NCI-H187 treated with DMSO at 0.1 percent for 48 hours (cell line): ENCODE results near the gene TTC28.
"Not testable (repeated sequence)": the region's sequence is repeated elsewhere in the genome, so short reads cannot be mapped to it uniquely, and the experiment has no call there.

ENCODE experiments used
- DNase-seq: peaks from one replicate; lab custom pipeline; 2025; lab: John Stamatoyannopoulos, UW

TTC28 gene

GRCh38 chr22:28102151-28102812 is 577.4 kb downstream of the TTC28 start:
- DNase-seq = no peak

GRCh38 chr22:28097627-28098026 is 582.0 kb downstream of the TTC28 start:
- DNase-seq = no peak

GRCh38 chr22:28096161-28096560 is 583.5 kb downstream of the TTC28 start:
- DNase-seq = no peak

- no peak for DNase-seq
These were observed 584.1 kb downstream of the TTC28 start for GRCh38 chr22:28095316-28096095.

- DNase-seq = no peak
These were observed 584.9 kb downstream of the TTC28 start for GRCh38 chr22:28094771-28095170.

GRCh38 chr22:28093711-28094110 is 585.9 kb downstream of the TTC28 start:
- DNase-seq = no peak

GRCh38 chr22:28091486-28091885 is 588.2 kb downstream of the TTC28 start:
- DNase-seq = no peak

GRCh38 chr22:28089541-28089940 is 590.1 kb downstream of the TTC28 start:
- DNase-seq = not testable (repeated sequence)

GRCh38 chr22:28077166-28077565 is 602.5 kb downstream of the TTC28 start:
- no peak for DNase-seq

GRCh38 chr22:28075358-28075981 is 604.2 kb downstream of the TTC28 start:
- no peak for DNase-seq

GRCh38 chr22:28074526-28074925 is 605.1 kb downstream of the TTC28 start:
- no peak for DNase-seq

GRCh38 chr22:28072066-28072465 is 607.6 kb downstream of the TTC28 start:
- DNase-seq = no peak

GRCh38 chr22:28068826-28069225 is 610.8 kb downstream of the TTC28 start:
- DNase-seq = no peak

- no peak for DNase-seq
These were observed 614.7 kb downstream of the TTC28 start for GRCh38 chr22:28064920-28065319.

- no peak for DNase-seq
These were observed 616.0 kb downstream of the TTC28 start for GRCh38 chr22:28063656-28064055.

GRCh38 chr22:28060594-28060993 is 619.0 kb downstream of the TTC28 start:
- not testable (repeated sequence) for DNase-seq

- DNase-seq = no peak
These were observed 621.6 kb downstream of the TTC28 start for GRCh38 chr22:28058036-28058435.

GRCh38 chr22:28054819-28055208 is 624.8 kb downstream of the TTC28 start:
- DNase-seq = no peak

- no peak for DNase-seq
These were observed 625.5 kb downstream of the TTC28 start for GRCh38 chr22:28053896-28054818.

GRCh38 chr22:28052825-28053269 is 626.8 kb downstream of the TTC28 start:
- DNase-seq = no peak

GRCh38 chr22:28051787-28052356 is 627.8 kb downstream of the TTC28 start:
- DNase-seq = peak; percentile 5
